GM23338 (cell line): ENCODE measurements around the gene SLC2A8. TPM values are rescaled to one million over a fixed set of nuclear protein-coding genes. Genes with fewer than 3 reads are reported as not detected.

ENCODE experiments used
- ATAC-seq: fragments of 200-7000 bp; cut with Tn5 transposase; 3 replicates; pipeline ENCODE4 v1.9.1; 2020
- DNase-seq: peaks from one replicate; pipeline ENCODE4 v3.0.0-alpha.2; 2015; ENCODE audit warnings: low spot score
- H2AFZ ChIP-seq: fragments of 200-600 bp; sonication (generic); 2 replicates; pipeline ENCODE4 v1.8.0; 2016; ENCODE audit warnings: antibody characterized with exemption, mild to moderate bottlenecking, moderate library complexity
- H3F3A ChIP-seq: fragments of 200-600 bp; sonication (generic); replicated peaks from 2 replicates; pipeline ENCODE4 v1.8.0; 2017; ENCODE audit warnings: antibody characterized with exemption, mixed run types, low read depth
- H3K27ac ChIP-seq: fragments of 200-600 bp; sonication (generic); 2 replicates; pipeline ENCODE4 v1.6.1; 2016; ENCODE audit warnings: low read depth
- H3K27me3 ChIP-seq: fragments of 200-600 bp; sonication (generic); 2 replicates; pipeline ENCODE4 v1.8.0; 2016; ENCODE audit warnings: mild to moderate bottlenecking, mixed run types, moderate library complexity; ENCODE audit not compliant: insufficient read depth
- H3K36me3 ChIP-seq: fragments of 200-600 bp; sonication (generic); 2 replicates; pipeline ENCODE4 v1.8.0; 2016; ENCODE audit warnings: mild to moderate bottlenecking; ENCODE audit not compliant: insufficient read depth
- H3K4me1 ChIP-seq: fragments of 200-600 bp; sonication (generic); 2 replicates; pipeline ENCODE4 v1.8.0; 2016; ENCODE audit warnings: mild to moderate bottlenecking, moderate library complexity; ENCODE audit not compliant: insufficient read depth
- H3K4me2 ChIP-seq: fragments of 200-600 bp; sonication (generic); 2 replicates; pipeline ENCODE4 v1.7.1; 2017; ENCODE audit warnings: mixed run types
- H3K4me3 ChIP-seq: fragments of 200-600 bp; sonication (generic); 2 replicates; pipeline ENCODE4 v1.6.1; 2016; ENCODE audit warnings: mixed run types
- H3K79me2 ChIP-seq: fragments of 200-600 bp; sonication (generic); replicated peaks from 2 replicates; pipeline ENCODE4 v1.8.0; 2017; ENCODE audit warnings: mild to moderate bottlenecking; ENCODE audit not compliant: insufficient read depth
- H3K9me2 ChIP-seq: fragments of 200-600 bp; sonication (generic); 2 replicates; pipeline ENCODE4 v1.8.0; 2017; ENCODE audit not compliant: insufficient read depth
- H4K20me1 ChIP-seq: fragments of 200-600 bp; sonication (generic); replicated peaks from 2 replicates; pipeline ENCODE4 v1.8.0; 2017; ENCODE audit warnings: mild to moderate bottlenecking; ENCODE audit not compliant: insufficient read depth
- H3K27ac Mint-ChIP-seq: 2 replicates; pipeline ENCODE4 v1.8.0; 2020; ENCODE audit warnings: inconsistent platforms, mild to moderate bottlenecking, moderate library complexity, mixed read lengths
- H3K27me3 Mint-ChIP-seq: 3 replicates; pipeline ENCODE4 v1.8.0; 2022; ENCODE audit warnings: low read depth, mild to moderate bottlenecking, moderate library complexity, mixed read lengths, inconsistent platforms; ENCODE audit not compliant: insufficient read depth, poor library complexity
- H3K36me3 Mint-ChIP-seq: 3 replicates; pipeline ENCODE4 v1.8.0; 2021; ENCODE audit warnings: low read depth, mild to moderate bottlenecking, inconsistent platforms, moderate library complexity, mixed read lengths
- H3K4me1 Mint-ChIP-seq: 3 replicates; pipeline ENCODE4 v1.8.0; 2020; ENCODE audit warnings: mild to moderate bottlenecking, inconsistent platforms, mixed read lengths
- H3K4me3 Mint-ChIP-seq: 3 replicates; pipeline ENCODE4 v1.8.0; 2021; ENCODE audit warnings: moderate library complexity, mild to moderate bottlenecking, inconsistent platforms, mixed read lengths
- H3K9me3 Mint-ChIP-seq: 3 replicates; pipeline ENCODE4 v1.8.0; 2020; ENCODE audit warnings: moderate library complexity, mild to moderate bottlenecking, inconsistent platforms, mixed read lengths
- CREB1 ChIP-seq: fragments of 250-450 bp; sonication (Bioruptor Pico); IDR thresholded peaks from 2 replicates; pipeline ENCODE4 v1.5.0; 2020; ENCODE audit warnings: low read depth, mild to moderate bottlenecking, moderate library complexity
- CTCF ChIP-seq, 2 experiments: fragments of 200-600 bp in 1 of 2; sonication (generic) in 1 of 2; conservative IDR thresholded peaks; 2 replicates each; pipeline versions ENCODE4 v1.5.1 to v1.6.1; 2016 to 2017; ENCODE audit warnings: antibody characterized with exemption in 2 of 2, low read depth in 2 of 2, mild to moderate bottlenecking in 2 of 2, moderate library complexity in 1 of 2
- ETS1 ChIP-seq: IDR thresholded peaks from 2 replicates; pipeline ENCODE4 v1.6.1; 2016; ENCODE audit warnings: antibody characterized with exemption
- EZH2phosphoT487 ChIP-seq: fragments of 200-600 bp; sonication (generic); IDR thresholded peaks from one replicate; pipeline ENCODE4 v1.8.1; 2018; ENCODE audit warnings: antibody characterized with exemption; ENCODE audit not compliant: unreplicated experiment
- JUNB ChIP-seq: IDR thresholded peaks from one replicate; pipeline ENCODE4 v1.6.1; 2016; ENCODE audit warnings: antibody characterized with exemption; ENCODE audit not compliant: unreplicated experiment
- NANOG ChIP-seq: IDR thresholded peaks from 2 replicates; pipeline ENCODE4 v1.6.1; 2016; ENCODE audit warnings: antibody characterized with exemption, borderline replicate concordance
- POLR2AphosphoS5 ChIP-seq: IDR thresholded peaks from 2 replicates; pipeline ENCODE4 v1.6.1; 2016; ENCODE audit warnings: antibody characterized with exemption, low read depth
- STAT1 ChIP-seq: IDR thresholded peaks from one replicate; pipeline ENCODE4 v1.6.1; 2016; ENCODE audit warnings: antibody characterized with exemption; ENCODE audit not compliant: unreplicated experiment
- ZNF331 ChIP-seq: fragments of 250-450 bp; sonication (Bioruptor Pico); IDR thresholded peaks from 2 replicates; pipeline ENCODE4 v1.5.0; 2020; ENCODE audit warnings: low read depth, mild to moderate bottlenecking, moderate library complexity
- ZNF462 ChIP-seq: fragments of 250-450 bp; sonication (Bioruptor Pico); IDR thresholded peaks from 2 replicates; pipeline ENCODE4 v1.5.0; 2020; ENCODE audit warnings: mild to moderate bottlenecking, moderate library complexity
- polyA plus RNA-seq: library from polyadenylated mRNA; unstranded; fragments of >200 nt; fragmentation: Nextera tagmentation; extraction: Ambion mirVana; gene quantifications from 2 replicates; pipeline ENCODE4 v1.2.1, GENCODE V29; 2016
- total RNA-seq: library from RNA; depleted of rRNA; stranded (reverse); fragments of >200 nt; shearing (Covaris generic); gene quantifications from 2 replicates; pipeline ENCODE4 v1.2.3, GENCODE V29; 2014

The SLC2A8 gene
- total and polyA plus RNA-seq, 2 experiments from 2014 or later = 16.3 to 34.1 TPM

- no peak overlapping the region for H2AFZ ChIP-seq
- no peaks in the 10 kb centered on the region; the same call in 1 of the 2 replicates for H3K4me1 ChIP-seq
- no peaks in the 10 kb centered on the region for H3K36me3 Mint-ChIP-seq
- H3K27ac Mint-ChIP-seq = no peak overlapping the region
- H3K27me3 Mint-ChIP-seq = peaks cover 7% of the 10 kb centered on the region
- no peak; the same call in 1 of the 3 replicates for ATAC-seq
- H3K4me3 ChIP-seq = no peak overlapping the region
- no peak for DNase-seq
- H3K36me3 ChIP-seq = no peaks in the 10 kb centered on the region
- no peaks in the 10 kb centered on the region; the same call in 2 of the 3 replicates for H3K9me3 Mint-ChIP-seq
- H3K27ac ChIP-seq = no peak overlapping the region
- H3K79me2 ChIP-seq = no peaks in the 10 kb centered on the region
- no peak overlapping the region for H3K4me3 Mint-ChIP-seq
- peaks cover 11% of the 10 kb centered on the region for H3K4me1 Mint-ChIP-seq
- H4K20me1 ChIP-seq = no peaks in the 10 kb centered on the region
- no peaks in the 10 kb centered on the region for H3K27me3 ChIP-seq
- no peak overlapping the region for H3K4me2 ChIP-seq
- no peaks in the 10 kb centered on the region for H3K9me2 ChIP-seq
- 0 out of 2 replicates have a peak, but pooled peaks cover 2% of the 10 kb centered on the region for H3F3A ChIP-seq
- no peak for TF ChIP-seq EZH2phosphoT487
- TF ChIP-seq NANOG = no peak
- no peak for TF ChIP-seq POLR2AphosphoS5
- no peak for TF ChIP-seq ZNF462 (CRISPR knock-in tag)
These were observed 8.7 kb upstream of the SLC2A8 start for GRCh38 chr9:127388037-127388855.

- H3K9me3 Mint-ChIP-seq = no peaks in the 10 kb centered on the region; the same call in 2 of the 3 replicates
- no peaks in the 10 kb centered on the region for H3K27me3 ChIP-seq
- DNase-seq (no peak), ATAC-seq (no peak)
- H3K27ac ChIP-seq = no peak overlapping the region
- peaks cover 7% of the 10 kb centered on the region for H3K27me3 Mint-ChIP-seq
- no peaks in the 10 kb centered on the region for H3K79me2 ChIP-seq
- no peak overlapping the region for H3K27ac Mint-ChIP-seq
- H3K9me2 ChIP-seq = no peaks in the 10 kb centered on the region
- no peaks in the 10 kb centered on the region; the same call in 1 of the 2 replicates for H3K4me1 ChIP-seq
- no peaks in the 10 kb centered on the region for H3K36me3 ChIP-seq
- no peaks in the 10 kb centered on the region for H4K20me1 ChIP-seq
- peaks cover 13% of the 10 kb centered on the region for H3K4me1 Mint-ChIP-seq
- H3K4me3 Mint-ChIP-seq = no peak overlapping the region
- no peak overlapping the region for H3K4me2 ChIP-seq
- 0 out of 2 replicates have a peak, but pooled peaks cover 2% of the 10 kb centered on the region for H3F3A ChIP-seq
- no peak overlapping the region for H3K4me3 ChIP-seq
- no peaks in the 10 kb centered on the region for H3K36me3 Mint-ChIP-seq
- no peak overlapping the region for H2AFZ ChIP-seq
- no peak for TF ChIP-seq CREB1 (CRISPR knock-in tag)
- TF ChIP-seq ETS1 = no peak
- no peak for TF ChIP-seq STAT1
- no peak for TF ChIP-seq JUNB
- no peak for TF ChIP-seq CTCF (conservative IDR thresholded peaks at IDR 0.05; ENCODE audit: low read depth in 2 of 2)
- no peak for TF ChIP-seq ZNF331 (CRISPR knock-in tag)
These were observed 8.1 kb upstream of the SLC2A8 start for GRCh38 chr9:127388856-127389238.
